Stimulated activated CD8-positive, alpha-beta memory T cell treated with anti-CD3 and anti-CD28 coated beads, Interleukin-15, amount 100 ng/mL, for 4 hours (primary cell): Measurements from ENCODE around the gene ACY1.

Source experiments
- DNase-seq, 2 donors: peaks; one replicate each; pipeline ENCODE4 v3.0.0-alpha.2; 2020; ENCODE audit warnings: low read depth in 2 of 2

Gene ACY1

GRCh38 chr3:51963951-51964451 is 19.3 kb upstream of the ACY1 start:
- no peak for DNase-seq

GRCh38 chr3:51964521-51964920 is 18.8 kb upstream of the ACY1 start:
- no peak for DNase-seq

- no peak for DNase-seq
These were observed 17.3 kb upstream of the ACY1 start for GRCh38 chr3:51966016-51966415.

GRCh38 chr3:51966486-51966885 is 16.8 kb upstream of the ACY1 start:
- DNase-seq: no peak

GRCh38 chr3:51966922-51967383 is 16.4 kb upstream of the ACY1 start:
- DNase-seq: no peak

GRCh38 chr3:51967384-51968169 is 15.8 kb upstream of the ACY1 start, which contains the start of gene PCBP4:
PCBP4 (minus strand) TSS chr3:51967454; CDS start chr3:51961240, 6,214 bp downstream.
- DNase-seq: no peak

GRCh38 chr3:51968170-51968775 is 15.1 kb upstream of the ACY1 start:
- no peak for DNase-seq

GRCh38 chr3:51968883-51969678 is 14.3 kb upstream of the ACY1 start:
- no peak for DNase-seq

GRCh38 chr3:51969841-51970240 is 13.5 kb upstream of the ACY1 start:
- no peak for DNase-seq

- DNase-seq: no peak
These were observed 12.6 kb upstream of the ACY1 start for GRCh38 chr3:51970606-51971300.

GRCh38 chr3:51971350-51971749 is 12.0 kb upstream of the ACY1 start:
- DNase-seq: no peak

GRCh38 chr3:51974277-51974962 is 8.9 kb upstream of the ACY1 start:
- no peak for DNase-seq

GRCh38 chr3:51974963-51975851 is 8.1 kb upstream of the ACY1 start, which contains the start of gene ABHD14A:
ABHD14A (plus strand) TSS chr3:51975064; CDS start chr3:51975136, 72 bp downstream.
- peak; percentile 38 to 52 for DNase-seq

GRCh38 chr3:51975852-51976549 is 7.3 kb upstream of the ACY1 start:
- DNase-seq: no peak

- DNase-seq: no peak
These were observed 5.7 kb upstream of the ACY1 start for GRCh38 chr3:51977446-51978142.

- DNase-seq: no peak
These were observed 5.2 kb upstream of the ACY1 start for GRCh38 chr3:51978143-51978502.

- no peak for DNase-seq
These were observed 3.1 kb upstream of the ACY1 start for GRCh38 chr3:51980253-51980652.

- DNase-seq: no peak
These were observed 940 bp upstream of the ACY1 start for GRCh38 chr3:51982352-51982837.
